ENCODE results near the gene CDKN2C. TPM values are rescaled to one million over a fixed set of nuclear protein-coding genes. Genes with fewer than 3 reads are reported as not detected.
A peak's percentile ranks its signal among the peaks of the same experiment; 100 is the strongest.

CDKN2C gene
- total RNA-seq, result 10 to 100 TPM; 11.3 to 15.9 TPM

DNA sequence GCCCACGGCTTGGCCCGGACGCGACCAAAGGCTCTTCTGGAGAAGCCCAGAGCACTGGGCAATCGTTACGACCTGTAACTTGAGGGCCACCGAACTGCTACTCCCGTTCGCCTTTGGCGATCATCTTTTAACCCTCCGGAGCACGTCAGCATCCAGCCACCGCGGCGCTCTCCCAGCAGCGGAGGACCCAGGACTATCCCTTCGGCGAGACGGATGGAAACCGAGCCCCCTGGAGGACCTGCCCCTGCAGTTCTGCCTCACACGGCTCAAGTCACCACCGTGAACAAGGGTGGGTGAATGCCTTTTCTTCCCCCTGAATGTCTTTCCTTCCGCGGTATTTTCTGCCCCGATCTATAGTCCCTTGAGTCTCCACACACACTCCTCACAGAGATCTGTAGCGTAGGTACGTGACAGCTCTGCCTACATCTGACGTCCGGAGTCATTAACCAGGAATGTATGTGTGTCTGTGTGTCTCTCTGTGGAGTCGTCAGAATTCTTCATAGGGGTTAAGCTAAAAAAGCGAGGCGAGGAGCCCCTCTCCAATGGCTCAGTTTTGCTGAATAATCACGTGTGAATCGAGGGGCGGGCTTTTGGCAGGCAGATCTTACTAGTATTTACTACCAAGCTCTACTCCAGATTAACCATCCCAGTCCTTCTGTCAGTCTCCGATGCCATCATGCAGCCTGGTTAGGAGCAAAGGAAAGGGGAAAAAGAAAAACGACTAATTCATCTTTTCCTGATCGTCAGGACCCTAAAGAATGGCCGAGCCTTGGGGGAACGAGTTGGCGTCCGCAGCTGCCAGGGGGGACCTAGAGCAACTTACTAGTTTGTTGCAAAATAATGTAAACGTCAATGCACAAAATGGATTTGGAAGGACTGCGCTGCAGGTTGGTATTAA is at the start of gene CDKN2C:
TSS of gene CDKN2C (plus strand) at position 635 of the 898 bp plus-strand sequence. CDS start at position 759, 124 bp downstream.
- TF ChIP-seq CTCF (IDR thresholded peaks at IDR 0.05), result no peak
- H3K4me3 ChIP-seq, result peak within 1 kb of the TSS; percentile 89 to 91
- peaks cover 0 to 15% of the 10 kb centered on the region in 2 donors for H3K4me1 ChIP-seq
- no peaks in the 10 kb centered on the region for H3K36me3 ChIP-seq
- no peaks in the 10 kb centered on the region for H3K27me3 ChIP-seq
- no peaks in the 10 kb centered on the region for H3K9me3 ChIP-seq
- H3K27ac ChIP-seq, result peak within 1 kb of the TSS; percentile 99 to 100
- peak; percentile 89 for DNase-seq (ENCODE audit: low spot score)

DNA sequence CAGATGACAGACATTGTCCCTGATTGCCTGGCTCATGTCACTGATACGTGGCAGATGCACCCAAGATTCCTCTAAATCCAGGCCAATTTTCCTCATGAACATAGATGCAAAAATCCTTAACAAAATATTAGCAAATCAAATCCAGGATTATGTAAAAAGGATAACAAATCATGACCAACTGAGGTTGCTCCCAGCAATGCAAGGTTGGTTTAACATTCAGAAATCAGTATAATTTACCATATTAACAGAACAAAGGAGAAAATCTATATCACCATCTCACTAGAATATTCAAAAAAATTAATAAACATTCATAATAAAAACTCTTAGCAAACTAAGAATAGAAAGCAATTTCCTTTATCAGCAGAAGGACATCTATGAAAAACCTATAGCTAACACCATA is 49.6 kb upstream of the CDKN2C start:
- no peak for TF ChIP-seq CTCF (IDR thresholded peaks at IDR 0.05)

DNA sequence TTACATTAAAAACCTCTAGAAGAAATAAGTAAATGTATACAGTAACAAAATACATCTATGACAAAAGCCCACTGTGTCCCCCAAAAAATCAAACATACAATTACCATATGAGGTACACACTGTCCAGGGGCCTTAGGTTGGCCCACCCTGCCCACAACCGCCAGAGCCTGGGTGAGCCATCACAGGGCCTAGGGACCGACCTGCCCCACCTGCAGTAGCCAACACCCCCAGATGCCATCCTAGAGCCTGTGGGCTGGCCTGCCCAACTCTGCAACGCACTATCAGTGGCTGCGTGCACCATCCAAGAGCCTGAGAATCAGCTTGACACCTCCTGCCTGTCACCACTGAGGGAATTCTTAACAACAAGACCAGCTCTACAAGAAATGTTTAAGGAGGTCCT is 49.0 kb upstream of the CDKN2C start:
- H3K36me3 ChIP-seq, result no peaks in the 10 kb centered on the region
- peaks cover 0 to 7% of the 10 kb centered on the region in 2 donors for H3K9me3 ChIP-seq
- H3K27ac ChIP-seq, result no peak overlapping the region
- H3K4me1 ChIP-seq, result peaks cover 0 to 10% of the 10 kb centered on the region in 2 donors
- H3K27me3 ChIP-seq, result no peaks in the 10 kb centered on the region
- no peak for TF ChIP-seq CTCF (IDR thresholded peaks at IDR 0.05)
- H3K4me3 ChIP-seq, result no peak overlapping the region
- no peak for DNase-seq (ENCODE audit: low spot score)

More for the DNA sequence above, 49.6 kb upstream of the CDKN2C start:
- Histone ChIP-seq H3K4me1 (peaks cover 0 to 16% of the 10 kb centered on the region in 2 donors), H3K36me3 (no peaks in the 10 kb centered on the region), H3K9me3 (peaks cover 0 to 7% of the 10 kb centered on the region in 2 donors), H3K27ac (no peak overlapping the region), H3K27me3 (no peaks in the 10 kb centered on the region), H3K4me3 (no peak overlapping the region)
- DNase-seq (ENCODE audit: low spot score), result no peak

DNA sequence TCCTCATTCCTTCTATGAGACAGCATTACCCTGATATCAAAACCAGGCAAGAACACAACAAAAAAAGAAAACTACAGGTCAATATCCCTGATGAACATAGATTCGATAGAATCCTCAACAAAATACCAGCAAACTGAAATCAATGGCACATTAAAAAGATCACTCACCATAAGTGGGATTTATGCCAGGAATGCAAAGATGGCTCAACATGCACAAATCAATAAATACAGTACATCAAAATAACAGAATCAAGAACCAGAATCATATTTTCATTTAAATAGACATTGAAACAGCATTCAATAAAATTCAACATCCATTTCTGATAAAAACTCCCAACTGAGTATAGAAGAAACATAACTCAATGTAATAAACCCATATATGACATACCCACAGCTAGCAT is 46.5 kb upstream of the CDKN2C start:
- no peak for DNase-seq (ENCODE audit: low spot score)
- Histone ChIP-seq H3K4me3 (no peak overlapping the region), H3K36me3 (no peaks in the 10 kb centered on the region), H3K27ac (no peak overlapping the region), H3K27me3 (no peaks in the 10 kb centered on the region), H3K4me1 (no peaks in the 10 kb centered on the region), H3K9me3 (peaks cover 0 to 7% of the 10 kb centered on the region in 2 donors)
- TF ChIP-seq CTCF (IDR thresholded peaks at IDR 0.05), result no peak

GRCh38 chr1:50929376-50929958 is 40.6 kb upstream of the CDKN2C start:
- Histone ChIP-seq H3K27ac (no peak overlapping the region), H3K36me3 (no peaks in the 10 kb centered on the region), H3K27me3 (no peaks in the 10 kb centered on the region), H3K9me3 (peaks cover 0 to under 1% of the 10 kb centered on the region in 2 donors), H3K4me1 (peaks cover 0 to 7% of the 10 kb centered on the region in 2 donors), H3K4me3 (no peak overlapping the region)
- TF ChIP-seq CTCF (IDR thresholded peaks at IDR 0.05), result peak; percentile 45 to 69
- no peak for DNase-seq (ENCODE audit: low spot score)
